Measurements from ENCODE around the gene TEAD1. TPM values are rescaled to one million over a fixed set of nuclear protein-coding genes. Genes with fewer than 3 reads are reported as not detected.

The TEAD1 gene
- total RNA-seq, 1 experiment from 2014 or later, result 58.0 TPM

DNA sequence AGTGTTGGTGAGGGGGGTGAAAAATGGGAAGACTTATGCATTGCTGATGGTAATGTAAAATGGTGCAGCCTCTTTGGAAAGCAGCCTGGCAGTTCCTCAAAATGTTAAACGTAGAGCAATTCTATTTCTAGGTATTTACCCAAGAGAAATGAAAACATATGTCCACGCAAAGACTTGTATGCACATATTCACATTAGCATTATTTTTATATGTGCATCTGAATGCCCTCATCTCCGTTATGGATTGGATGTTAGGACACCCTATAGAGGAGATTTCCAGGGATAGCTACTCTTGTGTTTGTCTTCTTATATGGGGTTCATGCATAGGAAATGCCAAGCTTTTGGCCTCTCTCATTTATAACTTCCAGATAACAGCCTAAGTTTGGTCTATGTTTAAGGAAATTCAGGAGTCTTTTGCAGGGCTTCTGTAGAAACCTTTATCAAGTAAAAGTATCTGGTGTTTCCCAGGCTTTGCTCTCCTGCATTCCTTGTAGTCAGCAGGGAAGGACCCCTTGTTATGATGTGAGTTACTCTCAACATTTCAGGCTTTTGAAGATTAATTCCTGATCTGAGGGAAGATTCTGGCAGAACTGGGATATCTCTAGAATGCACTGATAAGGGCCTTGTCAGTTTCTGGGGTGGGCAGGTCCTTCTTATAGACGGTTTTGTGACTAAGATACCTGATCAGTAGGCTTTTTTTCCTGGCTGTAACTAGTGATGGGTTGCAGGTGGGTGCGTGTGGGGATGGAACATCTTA, 116.8 kb downstream of the TEAD1 start:
- H3K4me3 ChIP-seq (ENCODE audit: insufficient read depth, low read depth, low read length), result no peak overlapping the region
- DNase-seq, result no peak

DNA sequence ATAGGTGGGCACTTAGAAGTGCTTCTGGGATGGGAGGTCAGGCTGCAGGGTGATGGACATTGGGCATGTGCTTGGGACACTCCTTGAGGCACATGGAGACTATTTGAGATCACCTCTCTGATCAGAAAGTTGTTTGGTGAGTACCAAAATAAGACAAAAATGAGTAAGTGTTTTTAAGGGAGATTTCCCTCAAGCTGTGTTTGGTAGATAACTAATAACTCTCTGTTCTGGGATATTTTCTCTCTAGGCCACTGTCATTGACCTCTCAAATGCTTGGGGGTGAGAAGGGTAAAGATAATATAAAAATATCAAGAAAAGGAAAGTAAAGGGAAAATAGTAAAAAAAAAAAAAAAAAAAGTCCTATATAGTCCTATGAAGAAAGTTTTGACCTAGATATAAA, 117.8 kb downstream of the TEAD1 start:
- no peak for DNase-seq
- Histone ChIP-seq H3K36me3 (replicated peaks; ENCODE audit: control insufficient read depth, insufficient read depth, low read length) (0 out of 2 replicates have a peak, but pooled peaks cover 2% of the 10 kb centered on the region), H3K27me3 (ENCODE audit: control insufficient read depth, insufficient read depth, low read length) (no peaks in the 10 kb centered on the region), H3K4me3 (ENCODE audit: insufficient read depth, low read depth, low read length) (no peak overlapping the region)

More for the DNA sequence above, 116.8 kb downstream of the TEAD1 start:
- H3K27me3 ChIP-seq (ENCODE audit: control insufficient read depth, insufficient read depth, low read length), result no peaks in the 10 kb centered on the region
- 0 out of 2 replicates have a peak, but pooled peaks cover 2% of the 10 kb centered on the region for H3K36me3 ChIP-seq (replicated peaks; ENCODE audit: control insufficient read depth, insufficient read depth, low read length)

DNA sequence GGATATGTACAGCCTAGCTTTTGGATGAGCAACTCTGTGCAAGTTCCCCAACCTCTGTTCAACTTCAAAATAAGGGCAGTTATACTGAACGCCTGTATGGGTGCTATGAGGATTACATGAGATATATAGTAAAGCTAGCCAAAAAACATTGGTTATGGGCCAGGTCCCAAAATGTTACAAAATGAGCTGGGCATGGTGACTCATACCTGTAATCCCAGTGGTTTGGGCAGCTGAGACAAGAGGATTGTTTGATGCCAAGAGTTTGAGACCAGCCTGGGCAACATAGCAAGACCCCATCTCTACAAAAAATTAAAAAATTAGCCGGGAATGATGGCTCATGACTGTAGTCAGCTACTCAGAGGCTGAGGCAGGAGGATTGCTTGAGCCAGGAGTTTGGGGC, 118.4 kb downstream of the TEAD1 start:
- H3K4me3 ChIP-seq (ENCODE audit: insufficient read depth, low read depth, low read length), result no peak overlapping the region
- DNase-seq, result no peak
- 0 out of 2 replicates have a peak, but pooled peaks cover 2% of the 10 kb centered on the region for H3K36me3 ChIP-seq (replicated peaks; ENCODE audit: control insufficient read depth, insufficient read depth, low read length)
- no peaks in the 10 kb centered on the region for H3K27me3 ChIP-seq (ENCODE audit: control insufficient read depth, insufficient read depth, low read length)

DNA sequence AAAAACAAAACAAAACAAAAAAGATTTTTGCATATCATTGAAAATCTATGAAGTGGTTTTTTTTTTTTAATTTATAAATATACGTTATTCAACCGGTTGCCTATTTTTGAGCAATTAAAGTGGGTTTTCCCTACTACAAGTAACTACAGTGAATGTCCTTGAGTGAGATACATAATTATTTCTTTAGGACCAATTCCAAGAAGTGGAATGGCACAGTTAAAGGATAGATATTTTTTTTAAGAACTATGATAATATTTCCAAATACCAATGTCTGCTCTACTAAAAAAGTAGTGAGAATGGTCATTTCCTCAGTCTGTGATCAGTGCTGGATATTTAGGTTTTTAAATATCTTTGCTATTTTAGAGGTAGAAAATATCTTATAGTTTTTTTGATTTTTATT, 118.8 kb downstream of the TEAD1 start:
- no peaks in the 10 kb centered on the region for H3K27me3 ChIP-seq (ENCODE audit: control insufficient read depth, insufficient read depth, low read length)
- no peak for DNase-seq
- no peak overlapping the region for H3K4me3 ChIP-seq (ENCODE audit: insufficient read depth, low read depth, low read length)
- 0 out of 2 replicates have a peak, but pooled peaks cover 2% of the 10 kb centered on the region for H3K36me3 ChIP-seq (replicated peaks; ENCODE audit: control insufficient read depth, insufficient read depth, low read length)

DNA sequence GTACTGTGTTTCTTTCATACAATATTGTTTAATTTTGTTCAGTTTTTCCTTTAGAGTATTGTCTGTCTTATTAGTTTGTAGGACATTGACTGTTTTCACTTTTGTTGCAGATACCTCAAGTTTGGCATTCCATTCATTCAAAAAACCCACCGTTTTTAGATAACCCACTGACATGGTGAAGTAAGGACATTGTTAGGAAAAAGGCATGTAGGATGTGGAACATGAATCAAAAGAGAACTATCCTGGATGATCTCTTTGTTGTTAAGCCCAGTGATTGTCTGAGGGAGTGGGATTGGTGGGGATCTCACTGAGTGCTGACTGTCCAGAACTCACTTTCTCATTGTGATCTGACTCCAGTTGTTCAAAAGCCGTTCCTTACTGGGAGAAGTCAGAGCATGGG, 119.3 kb downstream of the TEAD1 start:
- Histone ChIP-seq H3K36me3 (replicated peaks; ENCODE audit: control insufficient read depth, insufficient read depth, low read length) (0 out of 2 replicates have a peak, but pooled peaks cover 2% of the 10 kb centered on the region), H3K27me3 (ENCODE audit: control insufficient read depth, insufficient read depth, low read length) (no peaks in the 10 kb centered on the region), H3K4me3 (ENCODE audit: insufficient read depth, low read depth, low read length) (no peak overlapping the region)
- DNase-seq, result no peak

DNA sequence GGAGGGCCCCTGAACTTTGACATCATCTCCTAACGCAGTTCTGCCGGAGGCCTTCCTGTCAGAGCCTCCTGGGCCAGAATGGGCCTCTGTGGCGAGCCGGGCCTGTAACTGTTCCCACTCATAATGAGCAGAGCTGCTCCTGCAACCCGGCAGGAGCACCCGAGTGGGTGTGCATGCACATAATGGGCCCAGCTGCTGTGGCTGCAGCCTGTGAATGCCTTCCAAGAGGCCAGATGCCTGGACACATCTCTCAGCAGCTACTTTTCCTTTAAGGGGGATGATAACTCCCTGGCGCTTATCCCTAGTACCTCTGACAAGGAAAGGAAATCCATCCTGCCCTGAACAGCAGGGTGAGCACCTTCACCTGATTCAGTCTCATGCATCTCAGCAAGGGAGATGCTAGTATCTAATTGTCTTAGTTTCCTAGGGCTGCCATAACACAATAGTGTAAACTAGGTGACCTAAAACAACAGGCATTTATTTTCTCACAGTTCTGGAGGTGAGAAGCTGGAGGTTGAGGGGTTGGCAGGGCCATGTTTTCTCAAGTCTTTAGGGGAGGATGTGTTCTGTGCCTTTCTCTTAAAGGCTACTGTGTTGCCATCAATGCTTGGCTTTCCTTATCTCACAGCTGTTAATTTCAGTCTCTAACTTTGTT, 120.5 kb downstream of the TEAD1 start:
- DNase-seq, result no peak
- Histone ChIP-seq H3K4me3 (ENCODE audit: insufficient read depth, low read depth, low read length) (no peak overlapping the region), H3K36me3 (replicated peaks; ENCODE audit: control insufficient read depth, insufficient read depth, low read length) (0 out of 2 replicates have a peak, but pooled peaks cover 2% of the 10 kb centered on the region)

DNA sequence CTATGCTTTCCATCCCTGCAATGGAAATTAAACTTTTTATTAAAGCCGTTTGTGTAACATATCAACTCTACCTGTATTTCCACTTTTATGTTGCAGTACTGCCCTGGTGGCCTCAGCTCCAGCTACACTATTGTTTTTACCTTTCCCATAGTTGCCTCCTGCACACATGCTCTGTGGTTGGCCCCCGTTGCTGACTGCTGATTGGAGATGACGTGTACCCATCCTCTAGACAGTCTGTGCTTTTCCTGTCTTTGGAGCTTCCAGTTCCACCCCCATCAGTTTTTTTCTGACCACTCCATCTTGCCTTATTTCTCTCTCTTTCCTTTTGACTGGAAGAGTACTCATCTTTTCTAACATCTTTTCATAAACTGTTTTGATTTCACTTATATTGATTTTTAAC, 123.8 kb downstream of the TEAD1 start:
- Histone ChIP-seq H3K4me3 (ENCODE audit: insufficient read depth, low read depth, low read length) (no peak overlapping the region), H3K36me3 (replicated peaks; ENCODE audit: control insufficient read depth, insufficient read depth, low read length) (0 out of 2 replicates have a peak, but pooled peaks cover 2% of the 10 kb centered on the region), H3K27me3 (ENCODE audit: control insufficient read depth, insufficient read depth, low read length) (no peaks in the 10 kb centered on the region)
- DNase-seq, result no peak

More for the DNA sequence above, 120.5 kb downstream of the TEAD1 start:
- H3K27me3 ChIP-seq (ENCODE audit: control insufficient read depth, insufficient read depth, low read length), result no peaks in the 10 kb centered on the region

DNA sequence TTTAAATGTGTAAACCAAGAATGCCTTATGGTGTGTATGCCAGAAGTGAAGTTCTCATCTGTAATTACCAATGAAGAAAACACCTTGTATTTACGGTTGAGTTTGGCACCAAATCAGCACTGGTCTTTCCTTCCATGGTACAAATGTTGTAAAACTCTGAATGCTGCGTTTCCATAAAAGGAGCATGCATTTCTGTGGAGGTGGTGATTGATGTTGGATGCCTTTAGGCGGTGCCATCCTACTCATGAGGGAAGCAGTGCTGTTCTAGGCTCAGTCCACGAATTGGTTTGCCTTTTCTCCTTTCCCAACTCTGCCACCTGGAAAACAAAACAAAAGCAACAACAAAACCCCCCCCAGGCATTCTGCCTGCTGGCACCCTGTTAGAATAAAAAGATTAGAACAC, 124.4 kb downstream of the TEAD1 start:
- 0 out of 2 replicates have a peak, but pooled peaks cover 2% of the 10 kb centered on the region for H3K36me3 ChIP-seq (replicated peaks; ENCODE audit: control insufficient read depth, insufficient read depth, low read length)
- no peak for DNase-seq
- no peaks in the 10 kb centered on the region for H3K27me3 ChIP-seq (ENCODE audit: control insufficient read depth, insufficient read depth, low read length)
- H3K4me3 ChIP-seq (ENCODE audit: insufficient read depth, low read depth, low read length), result no peak overlapping the region

DNA sequence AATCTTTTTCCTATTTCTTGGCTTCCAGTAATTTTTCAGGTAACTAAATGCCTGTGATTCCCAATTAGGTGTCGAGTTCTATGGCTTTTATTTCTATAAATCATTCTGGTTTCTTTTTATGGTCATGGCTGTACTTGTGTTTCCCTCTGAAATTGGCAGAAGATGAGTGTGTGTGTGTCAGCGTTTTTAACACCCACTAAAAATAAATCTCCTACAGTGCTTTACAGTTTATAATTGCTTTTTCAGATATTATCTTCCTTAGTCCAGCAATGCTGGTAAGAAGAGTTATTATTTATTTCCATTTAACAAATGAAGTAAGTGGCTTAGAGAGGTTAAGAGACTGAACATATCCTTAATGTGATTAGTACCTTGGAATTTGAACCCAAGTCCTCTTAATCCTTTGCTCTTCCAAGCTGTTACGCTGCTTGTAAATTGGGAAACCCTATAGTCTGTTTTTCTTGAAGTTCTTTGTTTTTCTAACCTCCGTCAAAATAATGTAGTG, 125.2 kb downstream of the TEAD1 start:
- Histone ChIP-seq H3K4me3 (ENCODE audit: insufficient read depth, low read depth, low read length) (no peak overlapping the region), H3K27me3 (ENCODE audit: control insufficient read depth, insufficient read depth, low read length) (no peaks in the 10 kb centered on the region), H3K36me3 (replicated peaks; ENCODE audit: control insufficient read depth, insufficient read depth, low read length) (0 out of 2 replicates have a peak, but pooled peaks cover 2% of the 10 kb centered on the region)
- DNase-seq, result no peak

DNA sequence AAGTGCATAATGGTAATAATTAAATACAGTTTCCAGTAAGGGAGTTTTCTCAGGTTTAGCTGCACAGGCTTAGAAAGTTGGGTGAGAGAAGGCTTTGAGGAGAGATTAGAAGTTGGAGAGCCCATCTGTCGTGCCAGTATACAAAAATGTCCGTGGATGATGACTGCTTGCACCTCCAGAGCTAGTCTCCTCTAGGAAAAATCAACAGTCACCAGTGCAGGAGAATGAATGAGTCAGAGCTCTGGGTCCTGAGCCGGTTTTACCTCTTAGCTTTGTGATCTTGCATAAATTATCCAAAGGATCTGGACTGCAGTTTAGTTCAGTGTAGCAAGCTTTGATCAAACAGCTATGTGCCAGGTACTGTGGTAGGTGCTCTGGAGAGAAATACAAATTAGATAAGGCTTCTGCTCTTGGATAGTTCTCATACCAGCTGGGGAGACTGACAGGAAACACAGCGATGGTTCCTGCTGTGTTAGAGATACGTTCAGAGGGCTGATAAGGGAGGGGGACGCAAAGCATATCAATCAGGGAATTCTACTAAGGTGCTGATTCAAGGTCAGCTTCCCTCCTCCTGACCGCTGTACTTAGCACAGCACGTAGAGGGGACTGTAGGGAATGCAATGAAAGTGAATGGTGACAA, 125.9 kb downstream of the TEAD1 start:
- no peak overlapping the region for H3K4me3 ChIP-seq (ENCODE audit: insufficient read depth, low read depth, low read length)

DNA sequence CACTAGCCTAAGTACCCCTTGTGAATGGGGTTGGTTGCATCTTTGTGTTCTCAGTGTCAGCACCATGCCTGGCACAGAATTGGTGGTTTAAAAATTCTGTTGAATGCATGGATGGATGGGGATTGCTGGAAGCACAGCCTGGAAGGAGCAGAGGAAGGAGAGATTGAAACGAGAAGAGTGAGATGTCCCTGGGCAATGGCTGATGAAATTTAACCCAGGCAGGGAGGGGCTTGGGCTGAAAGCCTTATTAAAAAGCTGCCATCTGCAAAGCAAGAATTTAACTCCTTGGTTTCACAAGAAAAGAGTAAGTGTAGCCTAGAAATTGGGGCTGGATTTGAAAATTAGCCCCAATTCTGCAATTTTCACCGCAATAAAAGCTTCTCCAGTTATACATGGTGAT, 126.7 kb downstream of the TEAD1 start:
- Histone ChIP-seq H3K27me3 (ENCODE audit: control insufficient read depth, insufficient read depth, low read length) (no peaks in the 10 kb centered on the region), H3K4me3 (ENCODE audit: insufficient read depth, low read depth, low read length) (no peak overlapping the region), H3K36me3 (replicated peaks; ENCODE audit: control insufficient read depth, insufficient read depth, low read length) (no peaks in the 10 kb centered on the region)
- DNase-seq, result no peak

More for the DNA sequence above, 125.9 kb downstream of the TEAD1 start:
- DNase-seq, result peak; percentile 32
- Histone ChIP-seq H3K27me3 (ENCODE audit: control insufficient read depth, insufficient read depth, low read length) (no peaks in the 10 kb centered on the region), H3K36me3 (replicated peaks; ENCODE audit: control insufficient read depth, insufficient read depth, low read length) (0 out of 2 replicates have a peak, but pooled peaks cover 2% of the 10 kb centered on the region)

DNA sequence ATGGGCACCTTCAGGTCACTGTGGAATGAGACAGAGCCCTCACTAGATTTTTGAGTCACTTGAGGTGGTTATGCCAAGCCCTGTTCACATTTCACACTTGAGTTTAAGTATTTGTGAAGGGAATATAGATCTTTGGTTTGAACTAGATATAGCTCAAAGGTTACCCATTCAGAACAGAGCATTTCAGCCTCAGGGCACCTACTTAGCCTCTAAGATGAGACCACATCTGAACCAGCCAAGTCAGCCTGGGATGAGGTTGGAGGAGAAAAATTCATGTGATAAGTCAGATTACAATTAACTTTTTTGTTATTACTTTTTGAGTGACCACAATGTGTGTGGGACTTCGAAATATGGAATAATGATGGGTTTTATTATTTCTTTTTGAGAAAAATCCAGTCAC, 127.8 kb downstream of the TEAD1 start:
- DNase-seq, result no peak
- Histone ChIP-seq H3K36me3 (replicated peaks; ENCODE audit: control insufficient read depth, insufficient read depth, low read length) (no peaks in the 10 kb centered on the region), H3K27me3 (ENCODE audit: control insufficient read depth, insufficient read depth, low read length) (no peaks in the 10 kb centered on the region), H3K4me3 (ENCODE audit: insufficient read depth, low read depth, low read length) (no peak overlapping the region)

DNA sequence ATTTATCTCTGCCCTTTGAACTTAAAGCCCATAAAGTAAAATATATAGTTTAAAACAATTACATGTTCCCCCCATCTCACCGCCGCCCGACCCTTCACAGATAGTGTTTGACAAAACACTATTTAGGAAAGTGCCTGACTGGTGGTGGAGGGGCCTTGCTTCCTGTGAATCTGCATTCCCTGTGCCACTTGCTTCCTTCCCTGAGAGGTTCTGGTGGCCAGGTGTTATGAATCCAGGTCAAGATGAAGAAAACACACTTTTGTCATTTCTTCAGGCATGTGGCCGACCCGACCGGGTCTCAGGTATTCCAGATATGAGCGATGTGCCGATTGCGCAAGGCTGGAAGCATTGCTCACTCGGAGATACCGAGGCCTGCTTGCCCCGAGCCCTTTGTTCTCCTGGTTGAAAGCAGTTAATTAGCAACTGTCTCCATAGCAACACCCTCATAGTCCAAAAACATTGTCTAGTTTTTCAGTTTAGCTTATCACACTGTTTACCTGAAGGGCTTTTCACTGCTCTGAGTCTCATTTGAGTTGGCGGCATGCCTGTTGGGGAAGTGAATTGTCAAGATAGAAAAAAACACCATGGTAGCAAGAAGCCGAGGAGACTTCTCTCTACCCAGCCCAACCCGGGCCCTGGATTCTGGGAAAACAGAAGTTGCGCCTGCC, 128.3 kb downstream of the TEAD1 start:
- H3K36me3 ChIP-seq (replicated peaks; ENCODE audit: control insufficient read depth, insufficient read depth, low read length), result no peaks in the 10 kb centered on the region
- H3K4me3 ChIP-seq (ENCODE audit: insufficient read depth, low read depth, low read length), result no peak overlapping the region
- no peak for DNase-seq
- no peaks in the 10 kb centered on the region for H3K27me3 ChIP-seq (ENCODE audit: control insufficient read depth, insufficient read depth, low read length)

Measured in H7 (cell line).